Measurements from ENCODE around the gene RCAN1. TPM values are rescaled to one million over a fixed set of nuclear protein-coding genes. Genes with fewer than 3 reads are reported as not detected.

Gene RCAN1
- total RNA-seq, 1 donor from 2014 or later: 13.0 TPM

DNA sequence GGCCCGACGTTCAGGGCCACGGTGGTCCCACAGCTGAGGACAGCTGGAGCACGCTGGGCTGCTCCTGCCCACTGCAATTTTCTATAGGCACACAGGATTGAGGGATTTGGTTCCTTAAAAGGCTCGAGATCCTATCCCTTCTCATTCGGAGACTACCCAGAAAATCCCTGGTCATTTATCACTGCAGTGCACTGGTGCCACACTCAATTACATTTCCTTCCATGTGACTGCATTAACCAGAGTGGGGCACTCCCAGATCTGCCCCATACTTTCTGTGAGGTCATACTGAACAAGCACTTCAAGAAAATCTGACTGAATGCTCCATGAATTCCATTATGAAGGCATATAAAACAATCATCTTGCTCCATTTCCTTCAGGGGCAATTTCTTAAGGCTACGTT lies 53.1 kb downstream of the RCAN1 start:
- peaks cover 3% of the 10 kb centered on the region for H3K36me3 Mint-ChIP-seq (ENCODE audit: low read depth)

GRCh38 chr21:34560609-34561008 lies 54.3 kb downstream of the RCAN1 start:
- Mint-ChIP-seq H3K4me3 (no peak overlapping the region), H3K4me1 (peaks cover 36% of the 10 kb centered on the region), H3K36me3 (ENCODE audit: low read depth) (no peaks in the 10 kb centered on the region), H3K9me3 (no peaks in the 10 kb centered on the region), H3K27me3 (ENCODE audit: low read depth) (no peaks in the 10 kb centered on the region), H3K27ac (ENCODE audit: unreplicated experiment) (no peak overlapping the region)
- no peak for TF ChIP-seq CTCF (conservative IDR thresholded peaks at IDR 0.05)
- no peak for DNase-seq (ENCODE audit: low read depth, low spot score)

More for the DNA sequence above, 53.1 kb downstream of the RCAN1 start:
- H3K27ac Mint-ChIP-seq (ENCODE audit: unreplicated experiment): no peak overlapping the region
- H3K4me3 Mint-ChIP-seq: no peak overlapping the region
- no peaks in the 10 kb centered on the region for H3K27me3 Mint-ChIP-seq (ENCODE audit: low read depth)
- peaks cover 40% of the 10 kb centered on the region for H3K4me1 Mint-ChIP-seq
- no peak for DNase-seq (ENCODE audit: low read depth, low spot score)
- no peak for TF ChIP-seq CTCF (conservative IDR thresholded peaks at IDR 0.05)
- H3K9me3 Mint-ChIP-seq: no peaks in the 10 kb centered on the region

DNA sequence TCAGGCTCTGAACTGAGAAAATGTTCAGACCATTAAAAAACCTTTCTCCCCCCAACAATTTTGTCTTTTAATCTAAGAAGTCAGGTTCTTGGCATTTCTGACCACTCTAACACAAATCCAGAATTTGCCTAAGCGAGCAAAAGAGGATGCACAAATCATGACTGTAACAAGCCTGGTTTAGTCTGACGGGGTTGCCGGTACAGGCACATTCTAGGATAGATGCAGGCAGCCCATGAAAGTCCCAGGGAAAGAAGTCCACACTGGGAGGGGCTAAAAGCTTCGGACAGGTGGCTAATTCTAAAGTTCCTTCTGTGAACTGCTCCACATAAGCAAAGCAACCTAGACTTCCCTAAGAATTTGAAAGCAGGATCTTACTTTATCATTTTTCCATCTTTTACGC lies 54.9 kb downstream of the RCAN1 start:
- Mint-ChIP-seq H3K9me3 (no peaks in the 10 kb centered on the region), H3K27me3 (ENCODE audit: low read depth) (no peaks in the 10 kb centered on the region), H3K4me1 (peaks cover 36% of the 10 kb centered on the region), H3K27ac (ENCODE audit: unreplicated experiment) (no peak overlapping the region), H3K36me3 (ENCODE audit: low read depth) (peaks cover 3% of the 10 kb centered on the region), H3K4me3 (peak overlapping the region; percentile 3)
- no peak for DNase-seq (ENCODE audit: low read depth, low spot score)
- no peak for TF ChIP-seq CTCF (conservative IDR thresholded peaks at IDR 0.05)

DNA sequence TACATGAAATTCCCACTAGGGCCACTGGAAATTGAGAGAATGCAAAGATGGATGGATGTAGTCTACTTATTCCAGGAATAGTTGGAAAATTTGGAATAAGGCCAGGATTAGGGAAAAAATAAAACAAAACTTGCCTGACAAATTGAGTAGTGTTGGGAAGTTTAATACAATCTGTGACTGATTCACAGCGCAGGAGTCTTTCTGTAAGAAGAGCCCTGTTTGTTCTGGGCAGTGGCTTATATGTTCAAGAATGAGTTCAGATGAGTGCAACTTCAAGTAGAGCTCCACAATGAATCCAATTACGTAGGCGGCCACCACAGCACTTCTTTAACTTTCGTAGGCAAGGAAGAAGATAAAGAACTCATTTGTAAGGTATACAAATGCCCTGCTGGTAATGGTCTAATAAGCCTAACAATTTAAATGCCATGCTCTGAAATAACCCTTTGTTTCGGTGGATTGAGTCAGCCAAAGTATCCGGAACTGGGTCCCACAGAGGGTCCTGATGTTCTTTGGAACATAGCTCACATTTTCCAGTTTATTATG lies 55.8 kb downstream of the RCAN1 start:
- H3K36me3 Mint-ChIP-seq (ENCODE audit: low read depth): peaks cover 11% of the 10 kb centered on the region

DNA sequence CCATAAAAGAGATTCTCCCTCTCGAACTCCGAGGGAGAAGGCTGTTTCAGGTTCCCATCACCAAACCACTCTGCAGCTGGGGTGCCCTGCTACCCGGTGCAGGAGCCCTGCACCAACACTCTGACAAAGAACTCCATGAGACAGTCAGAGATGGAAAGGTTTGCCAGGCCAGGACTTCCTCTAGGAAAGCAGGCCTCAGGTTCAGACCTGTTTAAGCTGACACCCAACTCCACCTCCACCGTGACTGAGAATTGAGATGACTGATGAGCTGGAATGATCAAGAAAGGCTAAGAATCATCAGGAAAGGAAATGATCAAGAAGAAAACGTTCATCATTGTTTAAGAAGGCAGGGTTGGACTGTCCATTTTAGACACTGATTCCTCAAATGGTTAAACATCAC lies 56.7 kb downstream of the RCAN1 start:
- Mint-ChIP-seq H3K4me1 (peaks cover 31% of the 10 kb centered on the region), H3K36me3 (ENCODE audit: low read depth) (peaks cover 11% of the 10 kb centered on the region), H3K9me3 (peaks cover 7% of the 10 kb centered on the region), H3K4me3 (no peak overlapping the region), H3K27ac (ENCODE audit: unreplicated experiment) (no peak overlapping the region), H3K27me3 (ENCODE audit: low read depth) (no peaks in the 10 kb centered on the region)
- DNase-seq (ENCODE audit: low read depth, low spot score): no peak
- no peak for TF ChIP-seq CTCF (conservative IDR thresholded peaks at IDR 0.05)

More for the DNA sequence above, 55.8 kb downstream of the RCAN1 start:
- Mint-ChIP-seq H3K4me3 (no peak overlapping the region), H3K4me1 (peaks cover 34% of the 10 kb centered on the region), H3K27me3 (ENCODE audit: low read depth) (no peaks in the 10 kb centered on the region), H3K9me3 (peaks cover 7% of the 10 kb centered on the region), H3K27ac (ENCODE audit: unreplicated experiment) (no peak overlapping the region)
- DNase-seq (ENCODE audit: low read depth, low spot score): no peak
- no peak for TF ChIP-seq CTCF (conservative IDR thresholded peaks at IDR 0.05)
